Measurements from ENCODE around the gene RABGAP1. TPM values are rescaled to one million over a fixed set of nuclear protein-coding genes. Genes with fewer than 3 reads are reported as not detected.

RABGAP1 gene
- total RNA-seq, 3 donors from 2014 or later (not counting 1 experiment from before 2014, with no cell fraction given) = 37.4 to 49.2 (median 43.0) TPM

GRCh38 chr9:122944960-122945888 lies 4.4 kb downstream of the RABGAP1 start:
- Mint-ChIP-seq H3K27ac (no peak overlapping the region), H3K27me3 (ENCODE audit: low read depth in 2 of 2) (no peaks in the 10 kb centered on the region), H3K4me3 (no peak overlapping the region), H3K36me3 (no peaks in the 10 kb centered on the region), H3K4me1 (peaks cover 32 to 41% of the 10 kb centered on the region in 2 donors), H3K9me3 (no peaks in the 10 kb centered on the region)
- no peaks in the 10 kb centered on the region for H3K36me3 ChIP-seq (ENCODE audit: control insufficient read depth, insufficient read depth, low read length)
- WGBS (ENCODE audit: insufficient coverage) = 100% methylated on average over 3 of the region's 4 CpGs
- H3K9me3 ChIP-seq (ENCODE audit: control insufficient read depth, insufficient read depth, low read length) = no peaks in the 10 kb centered on the region
- DNase-seq (no peak), ATAC-seq (no peak)
- H3K27me3 ChIP-seq (ENCODE audit: control insufficient read depth, insufficient read depth, low read length) = no peaks in the 10 kb centered on the region
- no peak overlapping the region for H3K27ac ChIP-seq (ENCODE audit: low read length)
- H3K4me1 ChIP-seq (ENCODE audit: control insufficient read depth, insufficient read depth, low read length) = peaks cover 14% of the 10 kb centered on the region
- H3K4me3 ChIP-seq (ENCODE audit: low read length) = no peak overlapping the region
- intact Hi-C loops (cut with micrococcal nuclease) = no loop called here
- TF ChIP-seq CTCF (IDR thresholded peaks at IDR 0.05) = no peak

DNA sequence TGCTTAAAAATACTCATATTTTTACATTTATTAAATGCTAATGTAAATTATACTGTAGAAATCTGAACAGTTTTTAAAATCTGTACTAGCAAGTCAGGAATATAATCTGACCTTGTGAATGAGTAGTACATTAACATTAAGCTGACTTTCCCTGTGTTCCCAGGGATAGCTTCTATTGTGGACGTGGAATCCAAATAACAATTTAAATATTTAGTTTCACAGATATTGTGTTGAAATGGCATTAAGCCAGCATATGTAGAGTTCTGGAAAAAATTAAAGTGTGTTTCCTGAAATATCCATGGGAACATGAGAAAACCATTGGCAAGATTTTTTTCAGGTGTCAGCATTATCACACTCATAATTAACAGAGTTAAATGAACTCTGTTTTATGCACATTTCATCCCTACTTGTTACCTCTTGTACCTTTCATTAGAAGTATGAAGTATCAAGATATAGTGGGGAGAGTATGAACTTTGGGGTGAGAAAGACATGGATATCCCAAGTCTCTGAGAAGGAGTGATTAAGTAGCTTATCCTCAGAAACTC lies 5.7 kb downstream of the RABGAP1 start:
- TF ChIP-seq CTCF (IDR thresholded peaks at IDR 0.05) = no peak
- intact Hi-C loops (cut with micrococcal nuclease) = no loop called here
- no peak overlapping the region for H3K4me3 ChIP-seq (ENCODE audit: low read length)
- H3K4me1 ChIP-seq (ENCODE audit: control insufficient read depth, insufficient read depth, low read length) = peaks cover 6% of the 10 kb centered on the region
- DNase-seq = no peak
- H3K27me3 ChIP-seq (ENCODE audit: control insufficient read depth, insufficient read depth, low read length) = no peaks in the 10 kb centered on the region
- no CpG with 5 or more reads among the region's 1 CpG for WGBS (ENCODE audit: insufficient coverage)
- peaks cover 34 to 42% of the 10 kb centered on the region in 2 donors for H3K4me1 Mint-ChIP-seq
- H3K36me3 ChIP-seq (ENCODE audit: control insufficient read depth, insufficient read depth, low read length) = no peaks in the 10 kb centered on the region
- no peaks in the 10 kb centered on the region for H3K27me3 Mint-ChIP-seq (ENCODE audit: low read depth in 2 of 2)
- H3K36me3 Mint-ChIP-seq = no peaks in the 10 kb centered on the region
- H3K9me3 Mint-ChIP-seq = no peaks in the 10 kb centered on the region
- ATAC-seq = no peak
- H3K27ac ChIP-seq (ENCODE audit: low read length) = no peak overlapping the region
- no peak overlapping the region for H3K4me3 Mint-ChIP-seq
- H3K27ac Mint-ChIP-seq = no peak overlapping the region
- no peaks in the 10 kb centered on the region for H3K9me3 ChIP-seq (ENCODE audit: control insufficient read depth, insufficient read depth, low read length)

- intact Hi-C loops (cut with micrococcal nuclease) = no loop called here
- Histone ChIP-seq H3K27ac (ENCODE audit: low read length) (no peak overlapping the region), H3K36me3 (ENCODE audit: control insufficient read depth, insufficient read depth, low read length) (no peaks in the 10 kb centered on the region), H3K9me3 (ENCODE audit: control insufficient read depth, insufficient read depth, low read length) (no peaks in the 10 kb centered on the region), H3K4me1 (ENCODE audit: control insufficient read depth, insufficient read depth, low read length) (no peaks in the 10 kb centered on the region), H3K27me3 (ENCODE audit: control insufficient read depth, insufficient read depth, low read length) (no peaks in the 10 kb centered on the region), H3K4me3 (ENCODE audit: low read length) (no peak overlapping the region)
- DNase-seq (no peak), ATAC-seq (peak in 1 of 3 donors; percentile 43)
- Mint-ChIP-seq H3K27me3 (ENCODE audit: low read depth in 2 of 2) (no peaks in the 10 kb centered on the region), H3K9me3 (no peaks in the 10 kb centered on the region), H3K36me3 (no peaks in the 10 kb centered on the region), H3K27ac (no peak overlapping the region), H3K4me1 (peaks cover 27 to 34% of the 10 kb centered on the region in 2 donors), H3K4me3 (no peak overlapping the region)
- 94% methylated on average over 2 of the region's 3 CpGs for WGBS (ENCODE audit: insufficient coverage)
- TF ChIP-seq CTCF (IDR thresholded peaks at IDR 0.05) = no peak
Observed at GRCh38 chr9:122948313-122948712, 7.5 kb downstream of the RABGAP1 start.
